GM12891 (cell line): Measurements from ENCODE around the gene EPS8L2.
"Not testable (repeated sequence)": the region's sequence is repeated elsewhere in the genome, so short reads cannot be mapped to it uniquely, and the experiment has no call there.

ENCODE experiments used
- DNase-seq: peaks from one replicate; pipeline ENCODE4 v3.0.0; 2011; ENCODE audit warnings: low spot score; ENCODE audit not compliant: insufficient read length
- FAIRE-seq: peaks from 2 replicates; lab custom pipeline; 2011; peaks lifted over from hg19 to GRCh38; lab: Jason Lieb, UNC
- PAX5 ChIP-seq: IDR thresholded peaks from 2 replicates; pipeline ENCODE4 v1.6.1; 2011; ENCODE audit warnings: low read length, moderate library complexity, mild to moderate bottlenecking; ENCODE audit not compliant: insufficient read depth, severe bottlenecking
- POLR2A ChIP-seq: IDR thresholded peaks from 2 replicates; pipeline ENCODE4 v1.6.1; 2011; ENCODE audit warnings: low read depth, low read length, control low read depth
- POLR2AphosphoS5 ChIP-seq: IDR thresholded peaks from 2 replicates; pipeline ENCODE4 v1.6.1; 2011; ENCODE audit warnings: low read depth, low read length, control low read depth
- POU2F2 ChIP-seq: IDR thresholded peaks from 2 replicates; pipeline ENCODE4 v1.6.1; 2011; ENCODE audit warnings: low read depth, mild to moderate bottlenecking, control low read depth, low read length, moderate library complexity
- SPI1 ChIP-seq: IDR thresholded peaks from 2 replicates; pipeline ENCODE4 v1.6.1; 2011; ENCODE audit warnings: low read depth, low read length, control low read depth
- TAF1 ChIP-seq: IDR thresholded peaks from 2 replicates; pipeline ENCODE4 v1.6.1; 2011; ENCODE audit warnings: low read depth, low read length, control low read depth

The EPS8L2 gene

GRCh38 chr11:686451-687243 is 19.4 kb upstream of the EPS8L2 start:
- no peak for FAIRE-seq
- DNase-seq, result no peak
- no peak for TF ChIP-seq SPI1
- TF ChIP-seq POLR2AphosphoS5, result no peak
- no peak for TF ChIP-seq POLR2A
- TF ChIP-seq POU2F2, result no peak
- no peak for TF ChIP-seq TAF1
- no peak for TF ChIP-seq PAX5

DNA sequence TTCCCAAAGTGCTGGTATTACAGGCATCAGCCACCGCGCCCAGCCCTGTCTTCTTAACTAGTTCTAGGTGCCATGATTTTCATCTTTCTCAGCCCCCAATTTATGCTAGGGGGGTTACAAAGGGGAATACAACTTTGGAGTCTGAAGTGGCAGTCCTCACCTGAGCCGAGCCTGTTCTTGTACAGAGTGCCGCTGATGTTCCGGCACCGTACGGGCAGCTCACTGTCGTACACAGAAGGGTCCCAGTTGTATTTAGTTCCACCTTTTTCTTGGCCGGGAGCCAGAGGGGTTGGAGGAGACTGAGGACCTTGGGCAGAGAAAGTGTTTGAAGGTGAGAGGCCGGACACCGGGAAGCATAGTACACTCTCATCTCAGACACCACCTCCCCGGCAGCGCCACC is 18.3 kb upstream of the EPS8L2 start:
- TF ChIP-seq POLR2AphosphoS5 (no peak), SPI1 (no peak), PAX5 (no peak), POLR2A (no peak), POU2F2 (no peak), TAF1 (no peak)
- DNase-seq (no peak), FAIRE-seq (no peak)

- TF ChIP-seq SPI1 (no peak), POLR2A (no peak), POU2F2 (no peak), TAF1 (no peak), PAX5 (no peak)
- no peak for DNase-seq
- FAIRE-seq, result no peak
Measured at GRCh38 chr11:688681-689080, 17.4 kb upstream of the EPS8L2 start.

GRCh38 chr11:689625-690024 is 16.4 kb upstream of the EPS8L2 start:
- no peak for TF ChIP-seq POLR2AphosphoS5
- no peak for TF ChIP-seq POLR2A
- TF ChIP-seq PAX5, result no peak
- no peak for TF ChIP-seq SPI1
- TF ChIP-seq TAF1, result no peak
- no peak for TF ChIP-seq POU2F2
- FAIRE-seq (no peak), DNase-seq (no peak)

- DNase-seq, result not testable (repeated sequence)
Measured at GRCh38 chr11:690244-690643, 15.8 kb upstream of the EPS8L2 start.

GRCh38 chr11:690738-691633 is 15.0 kb upstream of the EPS8L2 start:
- DNase-seq, result no peak

More at GRCh38 chr11:690244-690643, 15.8 kb upstream of the EPS8L2 start:
- FAIRE-seq, result not testable (repeated sequence)

DNA sequence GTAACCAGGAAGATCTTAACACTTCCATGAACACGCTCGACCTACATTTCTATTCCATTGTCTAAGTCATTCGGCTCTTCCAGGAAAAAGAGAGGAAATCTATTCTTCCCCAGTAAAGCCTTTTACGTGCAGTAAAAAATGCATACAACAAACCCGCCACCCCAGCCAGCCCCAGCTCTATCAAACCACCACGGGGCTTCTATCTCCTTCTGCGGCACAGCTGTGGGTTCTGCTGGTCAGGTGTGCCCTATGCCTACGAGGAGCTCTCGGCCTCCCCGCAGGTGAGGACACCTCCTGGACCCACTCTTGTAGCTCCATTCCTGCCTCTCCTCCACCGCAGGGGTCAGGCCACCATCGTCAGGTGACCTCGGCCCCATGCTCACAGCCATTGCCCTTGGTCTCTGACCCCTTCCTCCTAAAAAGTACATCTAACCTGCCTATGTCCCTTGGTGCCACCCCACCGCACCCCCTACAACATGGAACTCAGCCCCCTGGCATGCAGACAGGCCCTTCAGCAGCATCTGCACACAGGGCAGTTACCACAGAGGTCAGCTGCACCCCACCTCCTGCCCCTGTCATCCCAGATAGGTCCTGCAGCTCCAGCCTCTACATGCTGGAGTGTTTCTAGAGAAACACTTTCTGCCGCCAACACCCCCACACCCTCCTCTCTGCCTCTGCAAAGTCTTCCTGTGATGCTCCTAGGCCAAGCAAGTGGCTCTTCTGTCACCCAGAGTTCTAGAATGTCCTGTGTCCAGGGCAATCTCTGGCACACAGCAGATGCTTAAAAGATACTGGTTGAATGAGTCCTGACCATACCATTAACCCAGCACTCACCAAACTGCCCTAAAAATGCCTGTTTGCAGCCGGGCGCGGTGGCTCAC is 14.1 kb upstream of the EPS8L2 start:
- no peak for TF ChIP-seq POLR2A
- no peak for TF ChIP-seq SPI1
- no peak for TF ChIP-seq TAF1
- no peak for TF ChIP-seq PAX5
- no peak for TF ChIP-seq POLR2AphosphoS5
- TF ChIP-seq POU2F2, result no peak

More at GRCh38 chr11:690738-691633, 15.0 kb upstream of the EPS8L2 start:
- FAIRE-seq, result peak; percentile 51
- TF ChIP-seq POLR2AphosphoS5 (no peak), POU2F2 (no peak), SPI1 (no peak), POLR2A (no peak), TAF1 (no peak), PAX5 (no peak)

GRCh38 chr11:692824-693414 is 13.1 kb upstream of the EPS8L2 start:
- FAIRE-seq (no peak), DNase-seq (no peak)
- no peak for TF ChIP-seq SPI1
- TF ChIP-seq POLR2AphosphoS5, result no peak
- no peak for TF ChIP-seq PAX5
- no peak for TF ChIP-seq POU2F2
- TF ChIP-seq POLR2A, result no peak
- no peak for TF ChIP-seq TAF1

More for the DNA sequence above, 14.1 kb upstream of the EPS8L2 start:
- no peak for FAIRE-seq
- no peak for DNase-seq

DNA sequence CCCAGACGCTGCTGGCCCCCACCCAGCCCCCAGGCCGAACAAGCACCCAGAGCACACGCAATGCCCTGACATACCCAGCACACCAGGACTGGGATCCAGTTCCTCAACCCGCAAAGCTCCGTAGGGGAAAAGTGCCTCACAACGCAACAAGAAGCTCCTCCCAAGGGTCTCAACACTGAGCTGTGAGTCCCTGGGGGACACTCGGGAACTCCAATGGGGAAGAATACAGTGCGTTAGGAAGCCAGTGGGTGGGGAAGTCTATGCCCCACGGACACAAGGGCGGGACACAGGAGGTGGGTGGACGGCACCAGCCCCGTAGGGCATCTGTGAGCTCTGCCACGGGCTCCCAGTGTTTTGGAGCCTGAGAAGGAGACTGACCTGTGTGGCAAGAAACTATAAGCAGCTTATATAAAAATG is 12.6 kb upstream of the EPS8L2 start:
- TF ChIP-seq SPI1 (no peak), POU2F2 (no peak), POLR2A (no peak), POLR2AphosphoS5 (no peak), TAF1 (no peak), PAX5 (no peak)
- FAIRE-seq (peak; percentile 65), DNase-seq (no peak)
